ENCODE measurements around the gene ANTXRL. TPM values are rescaled to one million over a fixed set of nuclear protein-coding genes. Genes with fewer than 3 reads are reported as not detected.
"Not testable (repeated sequence)": the region's sequence is repeated elsewhere in the genome, so short reads cannot be mapped to it uniquely, and the experiment has no call there.

The ANTXRL gene
- total and polyA plus RNA-seq, 4 donors: 0.06 TPM; not detected in 3

DNA sequence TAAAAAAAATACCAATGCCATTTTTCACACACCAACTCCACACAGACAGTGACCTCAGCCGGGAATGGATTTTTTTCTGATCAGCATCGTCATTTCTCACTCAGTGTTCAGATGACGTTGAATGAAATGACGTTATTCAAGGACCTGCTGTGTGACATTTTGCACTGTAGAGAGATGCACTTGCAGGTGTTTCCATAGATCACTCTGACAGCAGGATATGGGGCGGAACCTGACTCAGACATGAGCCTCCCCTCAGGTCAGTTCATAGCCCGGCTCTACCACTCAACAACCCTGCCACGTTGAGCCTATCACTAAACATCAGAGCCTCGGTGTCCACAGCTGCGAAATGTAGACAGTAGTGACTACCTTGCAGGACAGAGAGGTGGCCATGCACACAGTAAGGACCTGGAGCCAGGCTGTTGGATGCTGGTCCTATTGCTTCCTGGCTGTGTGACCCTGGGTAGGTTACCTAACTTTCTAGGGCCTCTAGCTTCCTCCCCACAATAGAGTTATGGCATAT lies 41.4 kb upstream of the ANTXRL start:
- 88% methylated on average over 9 of the region's 9 CpGs for WGBS

DNA sequence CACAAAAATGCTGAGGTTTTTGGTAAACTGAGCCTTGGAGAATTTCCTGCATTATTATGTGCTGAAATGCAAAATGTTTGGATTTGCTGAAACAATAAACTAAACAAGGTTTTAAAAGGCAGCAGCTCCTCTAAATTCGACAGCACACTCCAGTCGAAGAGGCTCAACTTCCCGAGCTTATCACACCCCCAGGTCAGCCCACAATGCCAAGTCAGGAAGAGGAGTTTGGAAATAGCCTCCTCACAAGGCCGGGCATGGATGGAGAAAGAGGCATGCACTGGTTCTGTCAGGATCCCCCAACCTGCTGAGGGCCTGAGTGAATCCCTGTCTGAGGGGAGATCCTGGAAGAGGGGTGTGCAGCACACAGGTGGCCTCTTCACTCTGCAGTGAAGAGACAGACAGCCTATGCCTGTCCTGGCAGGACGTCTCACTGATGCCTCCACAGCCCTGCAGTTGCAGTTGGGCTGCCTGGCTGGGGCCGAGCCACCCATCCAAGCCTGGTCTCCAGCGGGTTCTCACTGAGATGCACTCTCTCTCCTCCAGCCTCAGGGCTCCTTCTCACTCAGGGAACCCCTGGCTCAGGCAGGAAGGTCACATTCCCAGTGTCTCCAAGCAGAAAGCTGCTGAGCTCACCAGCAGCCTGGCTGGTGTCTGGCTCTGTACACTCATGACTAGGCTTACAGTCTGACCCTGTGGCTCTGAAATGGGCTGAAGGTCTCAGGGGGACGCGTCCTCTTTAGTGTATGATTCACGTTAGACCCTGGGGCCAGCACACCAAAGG lies 40.2 kb upstream of the ANTXRL start:
- not testable (repeated sequence) for DNase-seq (ENCODE audit: low spot score); H3K9me3 ChIP-seq (ENCODE audit: control insufficient read depth in 4 of 4, low read length in 3 of 4); H3K4me1 ChIP-seq (ENCODE audit: control insufficient read depth in 4 of 4, insufficient read depth in 4 of 4, low read length in 3 of 4); H3K4me3 ChIP-seq (ENCODE audit: low read depth in 1 of 3, low read length in 3 of 3); H3K27me3 ChIP-seq (ENCODE audit: control insufficient read depth in 4 of 4, insufficient read depth in 4 of 4, low read length in 3 of 4); H3K36me3 ChIP-seq (ENCODE audit: control insufficient read depth in 4 of 4, insufficient read depth in 3 of 4, low read depth in 1 of 4, low read length in 3 of 4); H3K27ac ChIP-seq (ENCODE audit: low read depth in 1 of 2, low read length in 2 of 2); H3K9ac ChIP-seq (ENCODE audit: low read depth in 1 of 2, low read length in 2 of 2)
- 80% methylated on average over 10 of the region's 10 CpGs for WGBS

More for the DNA sequence above, 41.4 kb upstream of the ANTXRL start:
- Histone ChIP-seq H3K36me3 (ENCODE audit: control insufficient read depth in 4 of 4, insufficient read depth in 3 of 4, low read depth in 1 of 4, low read length in 3 of 4) (no peaks in the 10 kb centered on the region), H3K9ac (ENCODE audit: low read depth in 1 of 2, low read length in 2 of 2) (no peak overlapping the region), H3K27ac (ENCODE audit: low read depth in 1 of 2, low read length in 2 of 2) (no peak overlapping the region), H3K4me1 (ENCODE audit: control insufficient read depth in 4 of 4, insufficient read depth in 4 of 4, low read length in 3 of 4) (no peaks in the 10 kb centered on the region), H3K4me3 (ENCODE audit: low read depth in 1 of 3, low read length in 3 of 3) (no peak overlapping the region), H3K9me3 (ENCODE audit: control insufficient read depth in 4 of 4, low read length in 3 of 4) (peaks cover 0 to 8% (median 0%) of the 10 kb centered on the region in 4 donors), H3K27me3 (ENCODE audit: control insufficient read depth in 4 of 4, insufficient read depth in 4 of 4, low read length in 3 of 4) (no peaks in the 10 kb centered on the region)
- DNase-seq (ENCODE audit: low spot score): no peak
- TF ChIP-seq EGR1 (IDR thresholded peaks at IDR 0.05; ENCODE audit: low read depth in 2 of 2) (no peak), TAF1 (conservative IDR thresholded peaks at IDR 0.05) (no peak), HNF4A (conservative IDR thresholded peaks at IDR 0.05) (no peak), YY1 (IDR thresholded peaks at IDR 0.05) (no peak), HNF4G (IDR thresholded peaks at IDR 0.05) (no peak), RXRA (IDR thresholded peaks at IDR 0.05) (no peak), RAD21 (IDR thresholded peaks at IDR 0.05) (no peak), FOXA1 (IDR thresholded peaks at IDR 0.05) (no peak), FOXA2 (IDR thresholded peaks at IDR 0.05) (no peak), JUND (IDR thresholded peaks at IDR 0.05) (no peak), NR2F2 (IDR thresholded peaks at IDR 0.05) (no peak)
- TF ChIP-seq, protein P1, sequence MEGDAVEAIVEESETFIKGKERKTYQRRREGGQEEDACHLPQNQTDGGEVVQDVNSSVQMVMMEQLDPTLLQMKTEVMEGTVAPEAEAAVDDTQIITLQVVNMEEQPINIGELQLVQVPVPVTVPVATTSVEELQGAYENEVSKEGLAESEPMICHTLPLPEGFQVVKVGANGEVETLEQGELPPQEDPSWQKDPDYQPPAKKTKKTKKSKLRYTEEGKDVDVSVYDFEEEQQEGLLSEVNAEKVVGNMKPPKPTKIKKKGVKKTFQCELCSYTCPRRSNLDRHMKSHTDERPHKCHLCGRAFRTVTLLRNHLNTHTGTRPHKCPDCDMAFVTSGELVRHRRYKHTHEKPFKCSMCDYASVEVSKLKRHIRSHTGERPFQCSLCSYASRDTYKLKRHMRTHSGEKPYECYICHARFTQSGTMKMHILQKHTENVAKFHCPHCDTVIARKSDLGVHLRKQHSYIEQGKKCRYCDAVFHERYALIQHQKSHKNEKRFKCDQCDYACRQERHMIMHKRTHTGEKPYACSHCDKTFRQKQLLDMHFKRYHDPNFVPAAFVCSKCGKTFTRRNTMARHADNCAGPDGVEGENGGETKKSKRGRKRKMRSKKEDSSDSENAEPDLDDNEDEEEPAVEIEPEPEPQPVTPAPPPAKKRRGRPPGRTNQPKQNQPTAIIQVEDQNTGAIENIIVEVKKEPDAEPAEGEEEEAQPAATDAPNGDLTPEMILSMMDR (IDR thresholded peaks at IDR 0.05; ENCODE audit: low read depth, low read length, missing input control): no peak
- TF ChIP-seq, protein P2, sequence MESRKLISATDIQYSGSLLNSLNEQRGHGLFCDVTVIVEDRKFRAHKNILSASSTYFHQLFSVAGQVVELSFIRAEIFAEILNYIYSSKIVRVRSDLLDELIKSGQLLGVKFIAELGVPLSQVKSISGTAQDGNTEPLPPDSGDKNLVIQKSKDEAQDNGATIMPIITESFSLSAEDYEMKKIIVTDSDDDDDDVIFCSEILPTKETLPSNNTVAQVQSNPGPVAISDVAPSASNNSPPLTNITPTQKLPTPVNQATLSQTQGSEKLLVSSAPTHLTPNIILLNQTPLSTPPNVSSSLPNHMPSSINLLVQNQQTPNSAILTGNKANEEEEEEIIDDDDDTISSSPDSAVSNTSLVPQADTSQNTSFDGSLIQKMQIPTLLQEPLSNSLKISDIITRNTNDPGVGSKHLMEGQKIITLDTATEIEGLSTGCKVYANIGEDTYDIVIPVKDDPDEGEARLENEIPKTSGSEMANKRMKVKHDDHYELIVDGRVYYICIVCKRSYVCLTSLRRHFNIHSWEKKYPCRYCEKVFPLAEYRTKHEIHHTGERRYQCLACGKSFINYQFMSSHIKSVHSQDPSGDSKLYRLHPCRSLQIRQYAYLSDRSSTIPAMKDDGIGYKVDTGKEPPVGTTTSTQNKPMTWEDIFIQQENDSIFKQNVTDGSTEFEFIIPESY (IDR thresholded peaks at IDR 0.05): no peak
- TF ChIP-seq, protein P3, sequence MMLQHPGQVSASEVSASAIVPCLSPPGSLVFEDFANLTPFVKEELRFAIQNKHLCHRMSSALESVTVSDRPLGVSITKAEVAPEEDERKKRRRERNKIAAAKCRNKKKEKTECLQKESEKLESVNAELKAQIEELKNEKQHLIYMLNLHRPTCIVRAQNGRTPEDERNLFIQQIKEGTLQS (IDR thresholded peaks at IDR 0.05): no peak
- TF ChIP-seq, protein P4, sequence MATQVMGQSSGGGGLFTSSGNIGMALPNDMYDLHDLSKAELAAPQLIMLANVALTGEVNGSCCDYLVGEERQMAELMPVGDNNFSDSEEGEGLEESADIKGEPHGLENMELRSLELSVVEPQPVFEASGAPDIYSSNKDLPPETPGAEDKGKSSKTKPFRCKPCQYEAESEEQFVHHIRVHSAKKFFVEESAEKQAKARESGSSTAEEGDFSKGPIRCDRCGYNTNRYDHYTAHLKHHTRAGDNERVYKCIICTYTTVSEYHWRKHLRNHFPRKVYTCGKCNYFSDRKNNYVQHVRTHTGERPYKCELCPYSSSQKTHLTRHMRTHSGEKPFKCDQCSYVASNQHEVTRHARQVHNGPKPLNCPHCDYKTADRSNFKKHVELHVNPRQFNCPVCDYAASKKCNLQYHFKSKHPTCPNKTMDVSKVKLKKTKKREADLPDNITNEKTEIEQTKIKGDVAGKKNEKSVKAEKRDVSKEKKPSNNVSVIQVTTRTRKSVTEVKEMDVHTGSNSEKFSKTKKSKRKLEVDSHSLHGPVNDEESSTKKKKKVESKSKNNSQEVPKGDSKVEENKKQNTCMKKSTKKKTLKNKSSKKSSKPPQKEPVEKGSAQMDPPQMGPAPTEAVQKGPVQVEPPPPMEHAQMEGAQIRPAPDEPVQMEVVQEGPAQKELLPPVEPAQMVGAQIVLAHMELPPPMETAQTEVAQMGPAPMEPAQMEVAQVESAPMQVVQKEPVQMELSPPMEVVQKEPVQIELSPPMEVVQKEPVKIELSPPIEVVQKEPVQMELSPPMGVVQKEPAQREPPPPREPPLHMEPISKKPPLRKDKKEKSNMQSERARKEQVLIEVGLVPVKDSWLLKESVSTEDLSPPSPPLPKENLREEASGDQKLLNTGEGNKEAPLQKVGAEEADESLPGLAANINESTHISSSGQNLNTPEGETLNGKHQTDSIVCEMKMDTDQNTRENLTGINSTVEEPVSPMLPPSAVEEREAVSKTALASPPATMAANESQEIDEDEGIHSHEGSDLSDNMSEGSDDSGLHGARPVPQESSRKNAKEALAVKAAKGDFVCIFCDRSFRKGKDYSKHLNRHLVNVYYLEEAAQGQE (IDR thresholded peaks at IDR 0.05): no peak
